NCI-H748 (cell line): Measurements from ENCODE around the gene RPP25L.
"Not testable (repeated sequence)": the region's sequence is repeated elsewhere in the genome, so short reads cannot be mapped to it uniquely, and the experiment has no call there.

ENCODE experiments used
- DNase-seq: peaks from one replicate; lab custom pipeline; 2025; ENCODE audit not compliant: unreplicated experiment; lab: John Stamatoyannopoulos, UW

RPP25L gene, protein sequence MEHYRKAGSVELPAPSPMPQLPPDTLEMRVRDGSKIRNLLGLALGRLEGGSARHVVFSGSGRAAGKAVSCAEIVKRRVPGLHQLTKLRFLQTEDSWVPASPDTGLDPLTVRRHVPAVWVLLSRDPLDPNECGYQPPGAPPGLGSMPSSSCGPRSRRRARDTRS

DNA sequence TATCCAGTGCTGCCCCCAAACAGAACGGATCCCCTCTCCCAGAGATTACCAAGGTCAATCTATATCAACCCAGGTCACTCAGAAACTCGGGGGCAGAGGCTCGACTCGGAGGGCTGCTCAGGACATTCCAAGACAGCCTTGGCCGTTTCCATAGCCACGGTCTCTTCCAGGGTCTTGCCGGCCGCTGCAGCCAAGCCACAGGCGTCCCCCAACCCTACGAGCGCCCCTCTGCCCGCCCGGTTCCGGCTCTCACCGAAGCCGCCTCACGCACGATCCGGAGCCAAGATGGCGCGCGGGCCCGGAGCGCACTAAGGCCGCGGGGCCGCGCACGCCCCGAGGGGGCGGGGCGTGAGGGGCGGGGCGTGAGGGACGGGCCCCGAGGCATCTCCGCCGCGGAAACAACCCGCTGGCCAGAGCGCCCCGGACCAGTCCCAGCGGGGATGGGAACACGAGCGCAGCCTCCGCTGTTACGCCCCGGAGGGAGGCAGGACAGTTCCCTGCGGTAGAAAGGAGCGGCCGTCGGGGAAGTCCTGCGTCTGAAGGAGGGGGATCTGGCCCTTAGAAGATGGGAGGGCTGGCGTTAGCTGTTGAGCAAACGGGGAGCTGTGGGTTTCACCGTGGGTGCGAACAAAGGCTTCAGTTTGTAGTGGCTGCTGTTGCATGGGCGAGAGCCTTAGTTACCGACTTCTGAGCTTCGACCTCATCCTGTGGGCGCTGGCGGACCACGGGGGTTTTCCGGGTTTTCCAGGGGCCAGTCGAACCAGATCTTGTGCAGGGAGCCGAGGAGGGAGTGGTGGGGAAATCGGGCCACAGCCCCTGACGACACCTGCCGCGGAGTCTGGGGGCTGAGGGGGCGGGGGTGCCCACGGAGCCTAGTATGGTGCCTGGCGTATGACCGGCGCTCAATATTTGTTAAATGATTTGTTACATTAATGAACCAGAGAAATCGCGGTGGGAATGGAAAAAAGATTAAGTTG, at the start of gene RPP25L:
Gene RPP25L (minus strand): TSS at position 287 of the 977 bp plus-strand sequence. CDS start 801 bp downstream, outside the sequence.
- DNase-seq = peak; percentile 89

DNA sequence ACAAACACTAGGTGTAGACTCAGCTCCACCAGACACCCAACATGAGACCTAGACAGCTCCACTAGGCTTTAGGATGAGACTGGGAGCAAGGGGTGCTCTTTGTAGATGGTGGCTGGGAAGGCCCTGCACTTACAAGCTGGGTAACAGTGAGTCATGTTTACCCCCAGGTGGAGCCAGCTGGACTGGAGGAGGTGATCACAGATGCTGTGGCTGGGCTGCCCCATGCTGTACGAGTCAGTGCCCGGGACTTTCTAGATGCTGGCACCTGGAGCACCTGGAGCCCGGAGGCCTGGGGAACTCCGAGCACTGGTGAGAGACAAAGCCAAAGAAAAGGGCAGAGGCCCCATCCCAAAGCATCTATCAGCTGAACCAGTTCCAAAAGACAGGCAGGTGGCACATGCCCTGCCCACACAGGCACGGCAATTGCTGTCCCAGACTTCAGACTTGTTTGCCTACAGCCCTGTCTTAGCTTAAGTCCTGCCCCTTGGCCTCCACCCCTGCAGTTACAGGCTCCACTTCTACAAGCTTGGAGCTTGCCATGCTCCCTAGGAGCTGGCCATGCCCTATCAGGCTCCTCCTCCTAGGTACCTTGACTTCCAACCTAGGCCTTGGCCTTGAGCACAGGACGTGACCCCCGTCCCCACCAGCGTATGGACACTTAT, 47.8 kb upstream of the RPP25L start:
- DNase-seq = peak; percentile 12

DNA sequence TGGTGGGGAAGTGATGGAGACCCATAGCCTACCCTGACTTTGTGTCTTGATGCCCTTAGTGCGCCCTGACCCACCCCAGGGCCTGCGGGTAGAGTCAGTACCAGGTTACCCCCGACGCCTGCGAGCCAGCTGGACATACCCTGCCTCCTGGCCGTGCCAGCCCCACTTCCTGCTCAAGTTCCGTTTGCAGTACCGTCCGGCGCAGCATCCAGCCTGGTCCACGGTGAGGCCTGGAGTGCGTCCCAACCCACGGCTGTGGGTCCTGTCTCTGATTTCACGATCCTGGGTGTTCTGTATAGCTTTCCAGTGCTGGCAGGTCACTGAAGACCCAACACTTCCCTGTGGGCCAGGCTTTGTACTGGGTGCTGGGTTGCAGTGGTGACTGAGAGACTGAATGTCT, 46.6 kb upstream of the RPP25L start:
- no peak for DNase-seq

DNA sequence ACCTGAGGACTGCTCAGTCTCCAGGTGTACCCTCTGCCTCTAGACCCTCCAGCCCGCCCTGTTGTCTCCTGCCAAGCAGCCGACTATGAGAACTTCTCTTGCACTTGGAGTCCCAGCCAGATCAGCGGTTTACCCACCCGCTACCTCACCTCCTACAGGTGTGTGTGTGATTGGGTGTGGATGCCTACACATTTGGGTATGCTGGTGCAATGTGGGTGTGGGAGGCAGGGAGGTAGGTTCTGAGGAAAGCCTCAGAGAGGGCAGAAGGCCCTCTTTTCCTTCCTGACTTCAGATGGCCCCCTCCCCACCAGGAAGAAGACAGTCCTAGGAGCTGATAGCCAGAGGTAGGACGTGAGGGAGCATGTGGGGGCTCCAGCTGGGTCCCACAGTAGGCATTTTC, 45.1 kb upstream of the RPP25L start:
- DNase-seq = no peak

DNA sequence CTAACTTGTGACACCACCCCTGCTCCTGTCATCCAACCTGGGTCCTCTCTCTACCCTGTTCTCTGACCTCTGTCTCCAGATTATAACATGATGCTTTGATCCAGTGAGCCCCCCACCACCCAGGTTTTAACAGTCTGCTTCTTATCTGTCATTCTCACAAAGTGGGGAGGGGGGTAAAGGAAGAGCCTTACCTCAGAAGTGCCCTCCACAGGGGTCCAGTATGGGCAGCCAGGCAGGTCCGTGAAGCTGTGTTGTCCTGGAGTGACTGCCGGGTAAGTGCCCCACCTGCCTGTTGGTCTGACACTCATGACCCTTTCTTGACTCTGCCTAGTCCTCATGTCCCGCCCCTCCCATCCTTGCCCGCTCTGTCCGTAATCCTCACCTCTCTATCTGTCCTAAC, 43.5 kb upstream of the RPP25L start:
- DNase-seq = no peak

DNA sequence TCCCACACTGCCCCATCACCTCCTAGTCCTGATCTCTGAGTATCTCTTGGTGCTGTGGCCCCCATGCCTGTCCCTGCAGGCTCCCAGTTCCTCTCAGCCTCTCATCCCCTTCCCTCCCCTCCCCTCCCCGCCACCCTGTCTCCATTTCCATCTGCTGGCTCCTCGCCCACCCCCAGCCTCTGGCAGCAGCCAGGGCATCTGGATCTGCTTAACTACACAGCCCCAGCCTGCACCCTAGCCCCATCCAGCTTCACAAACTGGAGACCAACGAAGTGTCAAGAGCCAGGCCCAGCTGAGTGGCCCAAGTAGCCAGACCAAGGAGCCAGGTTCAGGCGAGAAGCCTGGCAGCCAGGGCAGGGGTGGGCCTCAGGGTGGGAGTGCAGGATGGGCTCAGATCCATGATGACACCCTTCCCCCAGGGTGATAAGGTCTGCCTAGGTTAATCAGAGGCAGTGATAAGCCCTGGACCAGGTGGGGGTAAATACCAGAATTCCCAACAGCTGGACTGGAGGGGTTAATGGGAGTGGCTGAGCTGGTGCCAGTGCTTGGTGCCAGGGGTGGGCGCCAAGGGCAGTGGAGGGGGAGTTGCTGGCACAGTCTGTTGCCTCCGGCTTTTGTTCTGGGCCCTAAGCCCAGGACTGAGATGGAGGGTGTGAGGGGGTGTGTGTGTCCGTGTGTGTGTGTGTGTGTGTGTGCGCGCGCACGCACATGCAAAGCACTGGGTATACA, 42.6 kb upstream of the RPP25L start:
- DNase-seq = no peak

DNA sequence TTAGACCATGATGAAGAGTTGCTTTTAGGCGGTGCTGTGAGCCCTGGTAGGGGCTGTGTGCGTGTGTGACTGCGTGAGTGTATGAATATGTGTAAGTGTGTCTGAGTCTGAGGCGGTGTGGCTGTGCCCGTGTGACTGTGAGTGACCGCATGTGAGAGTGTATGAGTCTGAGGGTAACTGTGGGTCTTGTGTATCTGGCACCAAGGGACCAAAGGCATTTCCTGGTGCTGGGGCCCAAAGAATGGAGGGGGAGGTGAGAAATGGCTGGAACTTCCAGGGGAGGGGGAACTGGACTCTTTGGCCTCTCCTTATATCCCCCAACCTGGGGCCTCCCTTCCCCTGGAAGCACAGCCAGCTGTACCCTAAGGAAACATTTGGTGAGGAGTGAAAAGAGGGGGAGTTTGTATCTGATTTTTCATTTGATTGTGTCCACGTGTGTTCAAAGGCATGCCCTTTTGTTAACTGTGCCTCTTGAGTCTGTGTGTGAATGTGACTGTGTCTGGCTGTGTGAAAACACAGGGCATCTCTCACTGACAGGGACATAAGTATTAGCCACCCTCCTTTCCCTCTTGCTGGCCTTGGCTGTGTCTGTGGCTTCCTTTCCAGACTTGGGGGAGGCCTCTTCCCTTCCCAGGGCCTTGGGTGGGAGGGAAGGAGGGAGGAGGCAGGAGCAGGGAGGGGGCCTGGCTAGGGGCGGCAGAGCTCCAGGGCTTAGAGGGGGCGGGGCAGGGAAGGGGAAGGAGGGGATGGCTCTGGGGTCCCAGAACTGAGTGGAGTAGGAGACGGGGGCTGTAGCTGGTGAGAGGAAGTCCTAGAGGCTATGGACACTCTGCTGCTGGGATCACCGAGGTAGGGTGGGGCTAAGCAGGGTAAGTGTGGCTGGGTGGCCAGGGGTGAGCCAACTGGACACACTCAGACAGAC, 41.5 kb upstream of the RPP25L start:
- DNase-seq = no peak

DNA sequence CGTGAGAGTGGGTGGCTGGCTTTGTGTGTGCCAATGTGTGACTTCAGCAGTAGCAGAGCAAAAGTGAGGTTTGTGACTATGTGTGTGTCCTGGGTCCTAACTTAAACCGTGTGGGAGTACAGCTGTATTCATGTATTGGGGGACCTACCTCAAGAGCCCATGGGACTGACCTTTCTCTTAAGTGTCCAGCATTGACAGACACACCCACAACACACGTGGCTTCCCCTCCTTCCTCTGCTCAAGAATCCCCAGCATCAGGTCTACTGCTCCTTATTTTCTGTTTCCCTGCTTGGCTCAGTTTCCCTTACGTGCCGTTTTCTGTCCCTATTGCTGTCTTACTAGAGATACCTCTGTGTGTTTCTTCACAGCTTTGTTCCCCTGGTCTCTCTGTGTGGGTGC, 40.7 kb upstream of the RPP25L start:
- no peak for DNase-seq

DNA sequence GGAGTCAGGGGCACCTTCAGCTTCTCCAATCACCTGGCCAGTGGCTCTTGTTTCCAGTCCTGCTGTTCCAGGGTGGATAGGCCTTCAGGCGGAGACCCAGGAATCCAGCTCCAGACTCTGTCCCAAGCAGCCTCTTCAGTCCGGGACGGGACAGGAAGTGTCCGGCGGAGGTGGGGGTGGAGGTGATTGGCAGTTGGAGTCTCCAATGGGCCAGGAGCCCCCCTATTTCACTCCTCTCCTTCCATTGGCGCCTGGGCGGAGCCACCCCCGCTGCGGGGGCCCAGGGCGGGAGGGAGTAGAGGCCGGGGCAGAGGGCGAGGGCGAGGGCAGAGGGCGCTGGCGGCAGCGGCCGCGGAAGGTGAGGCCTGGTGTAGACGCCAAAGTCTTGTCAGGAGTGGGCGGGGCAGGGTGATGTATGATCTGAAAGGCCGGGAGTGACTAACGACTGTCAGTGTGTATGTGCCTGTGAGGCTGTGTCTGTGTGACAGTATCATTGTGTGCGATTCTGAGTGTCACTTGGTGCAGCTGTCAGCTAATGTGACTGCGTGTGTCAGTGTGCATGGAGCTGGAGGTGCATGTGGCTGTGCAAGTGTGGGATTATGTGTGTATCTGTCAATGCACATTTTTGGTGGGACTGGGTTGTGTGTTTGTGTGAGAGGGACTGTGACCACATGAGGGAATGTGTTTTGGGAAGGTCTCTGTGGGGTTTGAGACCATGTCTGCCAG, 40.1 kb upstream of the RPP25L start, which contains the start of gene IL11RA:
Gene IL11RA (plus strand): TSS at position 310 of the 726 bp plus-strand sequence. CDS start 3,033 bp downstream, outside the sequence.
- peak; percentile 41 for DNase-seq

DNA sequence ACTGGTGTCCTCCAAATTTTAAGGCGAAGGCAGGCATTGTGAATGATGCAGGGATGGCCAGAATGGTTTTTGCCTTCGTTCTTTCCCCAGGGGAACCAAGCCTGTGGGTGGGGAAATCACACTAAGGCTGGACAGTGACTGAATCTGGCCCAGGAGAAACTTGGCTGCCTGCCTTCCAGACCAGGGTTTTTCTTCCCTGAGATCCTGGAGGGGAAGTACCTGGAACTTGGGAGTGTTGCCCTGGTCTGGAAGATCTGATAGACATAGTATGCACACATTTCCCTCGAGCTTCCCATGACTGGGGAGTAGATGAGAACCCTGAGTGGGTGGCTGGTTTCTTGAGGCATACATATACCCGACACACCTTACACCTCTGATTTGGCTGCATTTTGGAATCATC, 39.4 kb upstream of the RPP25L start:
- DNase-seq = no peak

DNA sequence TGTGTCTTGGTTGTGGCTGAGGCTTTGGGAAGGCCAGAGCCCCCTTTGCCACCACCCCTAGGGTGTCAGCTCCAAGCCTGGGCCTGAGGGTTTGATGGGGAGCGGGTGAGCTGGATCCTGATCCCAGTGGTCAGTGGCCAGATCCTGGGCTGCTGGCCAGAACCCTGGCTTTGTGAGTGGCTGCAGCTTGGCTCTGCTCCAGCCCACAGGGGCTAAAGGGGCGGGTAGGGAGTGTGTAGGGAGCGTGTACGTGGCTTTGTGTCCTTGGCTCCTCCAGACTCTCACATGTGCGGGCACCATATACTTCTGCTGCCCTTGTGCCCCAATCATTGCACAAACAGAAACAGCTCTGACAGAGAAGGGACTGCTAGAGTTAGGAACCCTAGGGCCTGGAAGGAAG, 38.9 kb upstream of the RPP25L start:
- DNase-seq = no peak

DNA sequence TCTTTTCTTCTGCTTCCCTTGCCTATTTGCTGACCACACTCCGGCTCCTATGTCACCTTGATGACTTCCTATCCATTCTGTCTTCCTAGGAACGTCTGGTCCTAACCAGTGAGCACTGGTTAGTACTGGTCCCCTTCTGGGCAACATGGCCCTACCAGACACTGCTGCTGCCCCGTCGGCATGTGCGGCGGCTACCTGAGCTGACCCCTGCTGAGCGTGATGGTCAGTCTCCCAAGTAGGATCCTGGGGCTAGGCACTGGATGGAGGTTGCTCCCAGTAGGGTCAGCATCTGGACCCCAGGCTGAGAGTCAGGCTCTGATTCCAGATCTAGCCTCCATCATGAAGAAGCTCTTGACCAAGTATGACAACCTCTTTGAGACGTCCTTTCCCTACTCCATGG, 36.8 kb upstream of the RPP25L start:
- no peak for DNase-seq

DNA sequence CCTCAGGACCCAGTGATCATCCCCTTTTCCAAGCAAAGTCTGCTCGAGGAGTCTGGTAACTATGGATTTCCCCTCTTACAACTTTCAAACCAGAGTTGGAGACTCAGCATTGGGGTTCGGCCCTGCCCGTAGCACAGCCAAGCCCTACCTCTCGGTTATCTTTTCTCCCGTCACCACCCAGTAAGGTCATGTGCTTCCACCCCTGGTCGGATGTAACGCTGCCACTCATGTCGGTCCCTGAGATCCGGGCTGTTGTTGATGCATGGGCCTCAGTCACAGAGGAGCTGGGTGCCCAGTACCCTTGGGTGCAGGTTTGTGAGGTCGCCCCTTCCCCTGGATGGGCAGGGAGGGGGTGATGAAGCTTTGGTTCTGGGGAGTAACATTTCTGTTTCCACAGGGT, 35.8 kb upstream of the RPP25L start:
- DNase-seq = no peak

DNA sequence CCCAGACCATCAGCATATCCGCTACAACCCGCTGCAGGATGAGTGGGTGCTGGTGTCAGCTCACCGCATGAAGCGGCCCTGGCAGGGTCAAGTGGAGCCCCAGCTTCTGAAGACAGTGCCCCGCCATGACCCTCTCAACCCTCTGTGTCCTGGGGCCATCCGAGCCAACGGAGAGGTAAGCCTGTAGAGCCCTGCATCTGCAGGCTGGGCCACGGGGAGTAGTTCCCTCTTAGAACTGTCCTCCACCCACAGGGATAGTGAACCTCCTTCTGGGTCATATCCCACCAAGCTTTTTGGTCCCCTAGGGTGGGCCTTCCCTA, 35.1 kb upstream of the RPP25L start:
- no peak for DNase-seq

DNA sequence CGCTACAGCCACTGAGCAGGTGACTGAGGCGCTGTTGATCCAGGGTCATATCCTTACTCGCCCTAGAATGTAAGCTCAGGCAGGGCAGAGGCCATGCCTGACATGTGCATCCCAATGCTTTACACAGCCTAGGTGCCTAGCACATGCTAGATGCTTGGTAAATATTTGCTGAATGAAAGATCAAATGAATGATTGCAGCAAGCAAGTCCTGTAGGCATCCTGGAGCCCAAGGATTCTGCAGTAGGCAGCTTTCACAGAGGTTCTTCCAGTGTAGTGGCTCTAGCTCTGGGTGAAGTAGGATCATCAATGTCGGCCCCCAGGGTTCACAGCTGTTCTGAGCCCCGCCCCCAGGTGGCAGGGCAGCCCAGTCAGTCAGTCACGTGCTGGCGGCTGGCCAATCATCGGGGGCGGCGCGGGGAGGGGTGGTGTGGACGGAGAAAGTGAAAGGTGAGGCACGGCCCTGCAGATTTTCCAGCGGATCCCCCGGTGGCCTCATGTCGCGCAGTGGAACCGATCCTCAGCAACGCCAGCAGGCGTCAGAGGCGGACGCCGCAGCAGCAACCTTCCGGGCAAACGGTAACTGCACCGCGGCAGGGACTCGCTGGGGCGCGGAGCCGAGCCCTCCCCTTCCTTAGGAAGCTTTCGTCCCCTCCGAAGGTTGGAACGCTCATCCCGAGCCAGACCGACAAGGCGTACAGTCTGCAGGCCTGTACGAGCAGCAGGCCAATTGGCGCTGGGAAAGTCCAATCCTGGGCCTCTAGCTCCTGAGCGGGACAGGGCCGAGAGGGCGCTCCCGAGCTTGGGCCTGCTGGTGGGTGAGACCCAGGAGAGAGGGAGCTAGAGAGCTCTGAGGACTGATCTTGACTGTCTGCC, 34.5 kb upstream of the RPP25L start, which contains the start of gene GALT:
Gene GALT (plus strand): TSS at position 465 of the 873 bp plus-strand sequence. CDS start 30 bp downstream, at position 495.
- peak; percentile 93 for DNase-seq

DNA sequence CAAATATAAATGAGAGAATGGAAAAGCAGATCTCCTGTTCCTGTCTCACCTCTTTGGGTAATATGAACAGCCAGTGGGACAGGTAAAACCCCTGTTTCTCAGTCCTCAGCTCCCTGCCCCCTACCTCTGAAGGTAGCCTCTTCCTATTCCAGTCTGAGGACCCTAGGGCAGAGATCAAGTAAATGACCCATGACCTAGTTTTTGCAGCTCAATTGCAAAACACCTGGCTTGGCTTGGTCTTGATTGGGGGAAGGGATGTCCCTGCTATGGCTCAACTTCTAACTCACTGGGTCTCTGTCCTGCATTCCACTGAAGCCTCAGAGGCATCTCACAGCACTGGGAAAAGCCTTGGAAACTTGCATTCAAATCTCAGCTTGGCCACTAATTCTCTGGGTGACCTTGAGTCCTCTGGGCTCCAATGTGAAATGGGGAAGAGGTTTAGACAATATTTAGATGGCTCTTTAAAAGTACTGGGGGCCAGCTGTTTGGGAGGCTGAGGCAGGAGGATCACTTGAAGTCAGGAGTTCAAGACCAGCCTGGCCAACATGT, 32.9 kb upstream of the RPP25L start:
- no peak for DNase-seq

DNA sequence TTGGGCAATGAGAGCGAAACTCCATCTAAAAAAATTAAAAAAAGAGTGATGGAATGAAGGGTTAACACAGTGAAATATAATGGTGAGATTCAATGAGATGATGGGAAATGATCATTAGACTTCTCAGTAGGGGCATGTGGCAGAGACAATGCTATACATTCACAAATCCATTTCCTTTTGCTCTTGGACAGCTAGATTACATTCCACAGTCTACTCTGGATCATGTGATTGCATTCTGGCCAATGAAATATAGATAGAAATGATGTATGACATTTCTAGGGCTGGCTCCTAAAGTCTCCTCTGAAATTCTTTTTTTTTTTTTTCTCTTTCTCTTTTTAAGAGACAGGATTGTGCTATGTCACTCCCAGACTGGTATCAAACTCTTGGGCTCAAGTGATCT, 30.8 kb upstream of the RPP25L start:
- no peak for DNase-seq

DNA sequence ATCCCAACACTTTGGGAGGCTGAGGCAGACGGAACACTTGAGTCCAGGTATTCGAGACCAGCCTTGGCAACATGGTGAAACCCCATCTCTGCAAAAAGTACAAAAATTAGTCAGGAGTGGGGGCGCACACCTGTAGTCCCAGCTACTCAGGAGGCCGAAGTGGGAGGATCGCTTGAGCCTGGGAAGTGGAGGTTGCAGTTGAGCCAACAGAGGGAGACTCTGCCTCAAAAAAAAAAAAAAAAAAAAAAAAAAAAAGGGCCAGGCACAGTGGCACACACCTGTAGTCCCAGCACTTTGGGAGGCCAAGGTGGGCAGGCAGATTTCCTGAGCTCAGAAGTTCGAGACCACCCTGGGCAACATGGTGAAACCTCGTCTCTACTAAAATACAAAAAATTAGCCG, 27.4 kb upstream of the RPP25L start:
- not testable (repeated sequence) for DNase-seq
